Activated CD8-positive, alpha-beta memory T cell treated with anti-CD3 and anti-CD28 coated beads, Interleukin-2, amount 50 U/mL, for 24 hours (primary cell): ENCODE data around the gene GGT6.

Source experiments
- DNase-seq: peaks from one replicate; pipeline ENCODE4 v3.0.0-alpha.2; 2020; ENCODE audit errors: extremely low read depth

The GGT6 gene

GRCh38 chr17:4538236-4539002 lies 22.0 kb downstream of the GGT6 start:
- DNase-seq, result no peak

- DNase-seq, result no peak
Measured at GRCh38 chr17:4537451-4538235, 22.7 kb downstream of the GGT6 start.

GRCh38 chr17:4536742-4537411 lies 23.5 kb downstream of the GGT6 start:
- DNase-seq, result no peak

GRCh38 chr17:4536259-4536741 lies 24.1 kb downstream of the GGT6 start:
- DNase-seq, result no peak

GRCh38 chr17:4535667-4536258 lies 24.6 kb downstream of the GGT6 start:
- DNase-seq, result no peak

GRCh38 chr17:4534928-4535666 lies 25.3 kb downstream of the GGT6 start:
- DNase-seq, result no peak

- no peak for DNase-seq
Measured at GRCh38 chr17:4534515-4534914, 25.9 kb downstream of the GGT6 start.

GRCh38 chr17:4533523-4534504 lies 26.6 kb downstream of the GGT6 start:
- DNase-seq, result no peak

- no peak for DNase-seq
Measured at GRCh38 chr17:4532860-4533522, 27.4 kb downstream of the GGT6 start.

GRCh38 chr17:4531988-4532736 lies 28.2 kb downstream of the GGT6 start:
- no peak for DNase-seq

- DNase-seq, result no peak
Measured at GRCh38 chr17:4530799-4531730, 29.3 kb downstream of the GGT6 start.

- no peak for DNase-seq
Measured at GRCh38 chr17:4529533-4530152, 30.7 kb downstream of the GGT6 start.

- no peak for DNase-seq
Measured at GRCh38 chr17:4527566-4528125, 32.7 kb downstream of the GGT6 start.

GRCh38 chr17:4527134-4527533 lies 33.2 kb downstream of the GGT6 start:
- DNase-seq, result no peak

- DNase-seq, result no peak
Measured at GRCh38 chr17:4525691-4526397, 34.5 kb downstream of the GGT6 start.

GRCh38 chr17:4523946-4524345 lies 36.4 kb downstream of the GGT6 start:
- DNase-seq, result no peak
